Endothelial cell of umbilical vein (primary cell): ENCODE measurements around the gene NUDT22. TPM values are rescaled to one million over a fixed set of nuclear protein-coding genes. Genes with fewer than 3 reads are reported as not detected.

Experiments
- BruUV-seq: library from RNA; stranded (reverse); fragments of 400-500 nt; replicated peaks from 2 replicates; lab custom pipeline; 2021; lab: Mats Ljungman, UMichigan
- CTCF ChIA-PET: fragments of 300-600, 350-600 bp; sonication (Branson Sonifier 250); formaldehyde crosslinking; loops from one replicate; lab custom pipeline; 2021; ENCODE audit warnings: antibody characterized with exemption, inconsistent platforms; lab: Charles Lee
- POLR2A ChIA-PET: fragments of 300-600, 350-600 bp; sonication (Branson Sonifier 250); formaldehyde crosslinking; loops from one replicate; lab custom pipeline; 2021; ENCODE audit warnings: antibody characterized with exemption, inconsistent platforms; lab: Charles Lee
- DNase-seq: peaks from one replicate; pipeline ENCODE4 v3.0.0-alpha.2; 2011; ENCODE audit warnings: low read depth, low spot score
- FAIRE-seq: peaks from 2 replicates; lab custom pipeline; 2011; peaks lifted over from hg19 to GRCh38; lab: Jason Lieb, UNC
- H2AFZ ChIP-seq: 2 replicates; pipeline ENCODE4 v1.6.0; 2012; ENCODE audit warnings: low read depth, low read length, control low read depth, inconsistent platforms
- H3K27ac ChIP-seq: 2 replicates; pipeline ENCODE4 v1.5.1; 2011; ENCODE audit warnings: low read depth, mild to moderate bottlenecking, control low read depth, low read length, moderate library complexity; ENCODE audit not compliant: insufficient read depth
- H3K27me3 ChIP-seq, 2 experiments: 2 replicates each; pipeline versions ENCODE4 v1.6.0 to v1.6.1; 2011; ENCODE audit warnings: low read length in 2 of 2, mixed read lengths in 1 of 2; ENCODE audit not compliant: control insufficient read depth in 2 of 2, insufficient read depth in 2 of 2
- H3K36me3 ChIP-seq, 2 experiments: 2 replicates in 1 of 2; 3 replicates in 1 of 2; pipeline ENCODE4 v1.5.1; 2011; ENCODE audit warnings: low read length in 2 of 2, mild to moderate bottlenecking in 1 of 2, moderate library complexity in 1 of 2; ENCODE audit not compliant: control insufficient read depth in 2 of 2, insufficient read depth in 2 of 2; ENCODE audit errors: extremely low read depth in 1 of 2
- H3K4me1 ChIP-seq: 3 replicates; pipeline ENCODE4 v1.5.1; 2011; ENCODE audit warnings: mild to moderate bottlenecking, low read length; ENCODE audit not compliant: control insufficient read depth, insufficient read depth; ENCODE audit errors: extremely low read depth
- H3K4me2 ChIP-seq: 2 replicates; pipeline ENCODE4 v1.6.1; 2011; ENCODE audit warnings: low read length, control low read depth, mixed read lengths; ENCODE audit not compliant: insufficient read depth
- H3K4me3 ChIP-seq, 3 experiments: fragments of 200-600 bp in 1 of 3; sonication (generic), shearing (Covaris generic) in 1 of 3; replicated peaks in 1 of 3; 2 replicates each; pipeline ENCODE4 v1.5.1; 2011 to 2016; ENCODE audit warnings: control low read depth in 3 of 3, low read length in 3 of 3, mild to moderate bottlenecking in 2 of 3, inconsistent platforms in 1 of 3, low read depth in 1 of 3, moderate library complexity in 1 of 3; ENCODE audit not compliant: insufficient read depth in 1 of 3
- H3K79me2 ChIP-seq: 2 replicates; pipeline ENCODE4 v1.6.0; 2012; ENCODE audit warnings: low read length, inconsistent platforms; ENCODE audit not compliant: control insufficient read depth, insufficient read depth
- H3K9ac ChIP-seq: replicated peaks from 2 replicates; pipeline ENCODE3; 2011; ENCODE audit warnings: low read length, control low read depth; ENCODE audit not compliant: insufficient read depth; ENCODE audit errors: extremely low read depth
- H3K9me1 ChIP-seq: replicated peaks from 3 replicates; pipeline ENCODE4 v1.6.0; 2011; ENCODE audit warnings: mild to moderate bottlenecking, low read length; ENCODE audit not compliant: control insufficient read depth, insufficient read depth; ENCODE audit errors: extremely low read depth
- H3K9me3 ChIP-seq: replicated peaks from 2 replicates; pipeline ENCODE4 v1.5.1; 2012; ENCODE audit warnings: low read length, inconsistent platforms; ENCODE audit not compliant: control insufficient read depth, insufficient read depth
- H4K20me1 ChIP-seq: replicated peaks from 2 replicates; pipeline ENCODE3; 2011; ENCODE audit warnings: mild to moderate bottlenecking, low read length; ENCODE audit not compliant: control insufficient read depth, insufficient read depth; ENCODE audit errors: extremely low read depth
- CTCF ChIP-seq, 2 donors: IDR thresholded peaks; 1 replicate in 1 of 2; 2 replicates in 1 of 2; pipeline ENCODE4 v1.5.1; 2011; ENCODE audit warnings: low read length in 2 of 2, mild to moderate bottlenecking in 2 of 2, moderate library complexity in 2 of 2, control low read depth in 1 of 2, inconsistent platforms in 1 of 2, low read depth in 1 of 2; ENCODE audit not compliant: insufficient read depth in 1 of 2; ENCODE audit errors: extremely low read depth in 1 of 2
- EZH2 ChIP-seq: IDR thresholded peaks from 2 replicates; pipeline ENCODE4 v1.6.1; 2012; ENCODE audit warnings: borderline replicate concordance, low read depth, mild to moderate bottlenecking, moderate library complexity, low read length, inconsistent platforms; ENCODE audit not compliant: severe bottlenecking
- FOS ChIP-seq: IDR thresholded peaks from 2 replicates; pipeline ENCODE4 v1.6.1; 2011; ENCODE audit warnings: mild to moderate bottlenecking, low read length, moderate library complexity, borderline replicate concordance; ENCODE audit not compliant: insufficient read depth
- GATA2 ChIP-seq: IDR thresholded peaks from 2 replicates; pipeline ENCODE4 v1.7.0; 2011; ENCODE audit warnings: low read depth, mild to moderate bottlenecking, moderate library complexity, mixed read lengths, low read length; ENCODE audit not compliant: insufficient read length, insufficient read depth
- JUN ChIP-seq: IDR thresholded peaks from 2 replicates; pipeline ENCODE4 v1.6.1; 2011; ENCODE audit warnings: borderline replicate concordance, low read depth; ENCODE audit not compliant: insufficient read length, insufficient read depth
- MAX ChIP-seq: IDR thresholded peaks from 2 replicates; pipeline ENCODE4 v1.6.1; 2011; ENCODE audit not compliant: insufficient read depth, insufficient read length
- MYC ChIP-seq: IDR thresholded peaks from one replicate; pipeline ENCODE4 v1.6.1; 2011; ENCODE audit warnings: mild to moderate bottlenecking, low read depth, low read length
- POLR2A ChIP-seq: IDR thresholded peaks from 2 replicates; pipeline ENCODE4 v1.6.1; 2012; ENCODE audit warnings: low read depth, mild to moderate bottlenecking, control low read depth, low read length
- POLR2AphosphoS5 ChIP-seq: IDR thresholded peaks from 2 replicates; pipeline ENCODE4 v1.6.1; 2012; ENCODE audit warnings: low read depth, mild to moderate bottlenecking, control low read depth, low read length, moderate library complexity; ENCODE audit not compliant: insufficient read depth
- dilution Hi-C: fragments of 300-500 bp; cut with MboI; formaldehyde crosslinking; loops from one replicate; pipeline ENCODE4 v1.15.0; 2019; ENCODE audit warnings: low sequenced_read_pairs; ENCODE audit not compliant: extremely low pct_ligation_motif_present
- intact Hi-C: fragments of 100-400 bp; cut with micrococcal nuclease; formaldehyde crosslinking; loops from one replicate; pipeline ENCODE4 v1.10.0; 2022
- polyA plus RNA-seq, 4 experiments: library from polyadenylated mRNA; depleted of rRNA in 3 of 4; stranded (reverse) in 3 of 4; unstranded in 1 of 4; fragments of >200 nt; gene quantifications; 2 replicates each; pipeline versions ENCODE4 v1.2.1 to v1.2.3, GENCODE V29; 2011 to 2012; ENCODE audit warnings: missing spikeins in 1 of 4
- total RNA-seq: library from RNA; stranded (reverse); gene quantifications from 2 replicates; pipeline ENCODE4 v1.2.3, GENCODE V29; 2021

Gene NUDT22
- total and polyA plus RNA-seq, 2 donors (not counting 3 experiments of a cell fraction or from before 2014, with no cell fraction given): 37.8 to 54.8 TPM

GRCh38 chr11:64244107-64244506 lies 18.0 kb downstream of the NUDT22 start:
- DNase-seq: no peak
- Histone ChIP-seq H4K20me1 (no peaks in the 10 kb centered on the region), H3K4me1 (peaks cover 21% of the 10 kb centered on the region), H3K9me1 (no peaks in the 10 kb centered on the region), H3K4me2 (no peak overlapping the region), H3K79me2 (peaks cover 40% of the 10 kb centered on the region), H3K4me3 (no peak overlapping the region), H3K27ac (no peak overlapping the region), H3K9ac (no peak overlapping the region), H3K36me3 (peaks cover 0 to 12% of the 10 kb centered on the region in 2 experiments), H2AFZ (no peak overlapping the region), H3K27me3 (no peaks in the 10 kb centered on the region), H3K9me3 (no peaks in the 10 kb centered on the region)
- intact Hi-C loops: loop anchor here (5.0 kb wide), 1 partner anchor 113 kb away; the partner anchor contains the start of gene RPS6KA4
- no peak for FAIRE-seq
- CTCF ChIA-PET: interaction anchor here (0.9 to 5.0 kb wide), 6 partner anchors 19 to 59 kb away, joined by 3 to 36 read pairs (median 4); partner anchors contain the start of gene CATSPERZ
- POLR2A ChIA-PET: no interaction called here
- dilution Hi-C loops: no loop called here
- TF ChIP-seq MYC (no peak), GATA2 (no peak), POLR2AphosphoS5 (no peak), EZH2 (no peak), FOS (no peak), JUN (no peak), MAX (no peak), CTCF (IDR thresholded peaks at IDR 0.05; ENCODE audit: extremely low read depth in 1 of 2, insufficient read depth in 1 of 2, low read depth in 1 of 2, low read length in 2 of 2) (no peak), POLR2A (no peak)
- no TSS peak for BruUV-seq
